ENCODE data around the gene INHBC. TPM values are rescaled to one million over a fixed set of nuclear protein-coding genes. Genes with fewer than 3 reads are reported as not detected.

INHBC gene
- total RNA-seq, 1 experiment from 2014 or later, result 0.20 TPM

DNA sequence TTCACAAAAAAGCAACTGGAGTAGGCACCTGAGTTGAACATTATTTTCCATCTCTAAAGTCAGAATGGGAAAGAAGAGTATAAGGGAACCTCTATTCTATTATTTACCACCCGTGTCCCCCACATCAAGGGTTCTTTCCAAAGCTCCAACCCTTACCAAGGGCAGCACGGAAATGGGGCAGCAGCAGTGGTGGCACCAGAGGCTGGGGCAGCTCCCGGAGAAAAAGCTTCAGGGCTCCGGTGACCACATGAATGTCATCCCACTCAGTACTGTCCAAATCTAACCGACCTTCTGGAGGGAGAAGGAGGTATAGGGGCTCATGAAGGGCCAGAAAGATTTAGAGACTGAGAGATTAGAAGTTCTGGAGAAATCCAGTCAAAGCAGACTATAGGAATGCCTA, 39.3 kb downstream of the INHBC start:
- H3K4me1 ChIP-seq (ENCODE audit: control insufficient read depth in 1 of 2, insufficient read depth in 2 of 2, low read length in 2 of 2), result peaks cover 0 to 16% of the 10 kb centered on the region in 2 experiments; a peak in 2 of 4 replicates
- ChIA-PET CTCF (no interaction called here), POLR2A (no interaction called here), RAD21 (ENCODE audit: low non-redundant PET in 1 of 2, low total read pairs in 2 of 2, uncharacterized antibody in 2 of 2, unreplicated experiment in 2 of 2) (no interaction called here)
- H3K9ac ChIP-seq (ENCODE audit: low read length), result no peak overlapping the region
- no peaks in the 10 kb centered on the region for H4K20me1 ChIP-seq (ENCODE audit: insufficient read depth)
- TF ChIP-seq ATF3 (IDR thresholded peaks at IDR 0.05) (no peak), RAD21 (IDR thresholded peaks at IDR 0.05; ENCODE audit: low read depth) (no peak), ELF1 (IDR thresholded peaks at IDR 0.05; ENCODE audit: borderline replicate concordance, low read depth) (no peak), SRF (IDR thresholded peaks at IDR 0.05; ENCODE audit: low read depth) (no peak), EZH2 (IDR thresholded peaks at IDR 0.05) (no peak), POLR2AphosphoS5 (IDR thresholded peaks at IDR 0.05; ENCODE audit: low read depth, low read length) (no peak), EGR1 (IDR thresholded peaks at IDR 0.05; ENCODE audit: low read depth) (no peak), SIN3A (IDR thresholded peaks at IDR 0.05; ENCODE audit: low read depth) (no peak), ZFX (IDR thresholded peaks at IDR 0.05) (no peak), JUND (IDR thresholded peaks at IDR 0.05) (no peak), FOSL1 (IDR thresholded peaks at IDR 0.05; ENCODE audit: low read depth) (no peak), EZH2phosphoT487 (IDR thresholded peaks at IDR 0.05; ENCODE audit: borderline replicate concordance) (no peak), ZNF274 (IDR thresholded peaks at IDR 0.05; ENCODE audit: low read depth, low read length) (no peak), ZBTB33 (IDR thresholded peaks at IDR 0.05; ENCODE audit: extremely low read depth, insufficient replicate concordance, low read length) (no peak), CBX3 (IDR thresholded peaks at IDR 0.05; ENCODE audit: low read depth) (no peak), CEBPB (IDR thresholded peaks at IDR 0.05; ENCODE audit: low read depth) (no peak)
- TF ChIP-seq, protein P1, sequence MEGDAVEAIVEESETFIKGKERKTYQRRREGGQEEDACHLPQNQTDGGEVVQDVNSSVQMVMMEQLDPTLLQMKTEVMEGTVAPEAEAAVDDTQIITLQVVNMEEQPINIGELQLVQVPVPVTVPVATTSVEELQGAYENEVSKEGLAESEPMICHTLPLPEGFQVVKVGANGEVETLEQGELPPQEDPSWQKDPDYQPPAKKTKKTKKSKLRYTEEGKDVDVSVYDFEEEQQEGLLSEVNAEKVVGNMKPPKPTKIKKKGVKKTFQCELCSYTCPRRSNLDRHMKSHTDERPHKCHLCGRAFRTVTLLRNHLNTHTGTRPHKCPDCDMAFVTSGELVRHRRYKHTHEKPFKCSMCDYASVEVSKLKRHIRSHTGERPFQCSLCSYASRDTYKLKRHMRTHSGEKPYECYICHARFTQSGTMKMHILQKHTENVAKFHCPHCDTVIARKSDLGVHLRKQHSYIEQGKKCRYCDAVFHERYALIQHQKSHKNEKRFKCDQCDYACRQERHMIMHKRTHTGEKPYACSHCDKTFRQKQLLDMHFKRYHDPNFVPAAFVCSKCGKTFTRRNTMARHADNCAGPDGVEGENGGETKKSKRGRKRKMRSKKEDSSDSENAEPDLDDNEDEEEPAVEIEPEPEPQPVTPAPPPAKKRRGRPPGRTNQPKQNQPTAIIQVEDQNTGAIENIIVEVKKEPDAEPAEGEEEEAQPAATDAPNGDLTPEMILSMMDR (IDR thresholded peaks at IDR 0.05 in 2 of 3, conservative IDR thresholded peaks at IDR 0.05 in 1 of 3; ENCODE audit: borderline replicate concordance in 1 of 3, insufficient read depth in 1 of 3, low read depth in 2 of 3, low read length in 2 of 3), result no peak
- TF ChIP-seq, protein P2, sequence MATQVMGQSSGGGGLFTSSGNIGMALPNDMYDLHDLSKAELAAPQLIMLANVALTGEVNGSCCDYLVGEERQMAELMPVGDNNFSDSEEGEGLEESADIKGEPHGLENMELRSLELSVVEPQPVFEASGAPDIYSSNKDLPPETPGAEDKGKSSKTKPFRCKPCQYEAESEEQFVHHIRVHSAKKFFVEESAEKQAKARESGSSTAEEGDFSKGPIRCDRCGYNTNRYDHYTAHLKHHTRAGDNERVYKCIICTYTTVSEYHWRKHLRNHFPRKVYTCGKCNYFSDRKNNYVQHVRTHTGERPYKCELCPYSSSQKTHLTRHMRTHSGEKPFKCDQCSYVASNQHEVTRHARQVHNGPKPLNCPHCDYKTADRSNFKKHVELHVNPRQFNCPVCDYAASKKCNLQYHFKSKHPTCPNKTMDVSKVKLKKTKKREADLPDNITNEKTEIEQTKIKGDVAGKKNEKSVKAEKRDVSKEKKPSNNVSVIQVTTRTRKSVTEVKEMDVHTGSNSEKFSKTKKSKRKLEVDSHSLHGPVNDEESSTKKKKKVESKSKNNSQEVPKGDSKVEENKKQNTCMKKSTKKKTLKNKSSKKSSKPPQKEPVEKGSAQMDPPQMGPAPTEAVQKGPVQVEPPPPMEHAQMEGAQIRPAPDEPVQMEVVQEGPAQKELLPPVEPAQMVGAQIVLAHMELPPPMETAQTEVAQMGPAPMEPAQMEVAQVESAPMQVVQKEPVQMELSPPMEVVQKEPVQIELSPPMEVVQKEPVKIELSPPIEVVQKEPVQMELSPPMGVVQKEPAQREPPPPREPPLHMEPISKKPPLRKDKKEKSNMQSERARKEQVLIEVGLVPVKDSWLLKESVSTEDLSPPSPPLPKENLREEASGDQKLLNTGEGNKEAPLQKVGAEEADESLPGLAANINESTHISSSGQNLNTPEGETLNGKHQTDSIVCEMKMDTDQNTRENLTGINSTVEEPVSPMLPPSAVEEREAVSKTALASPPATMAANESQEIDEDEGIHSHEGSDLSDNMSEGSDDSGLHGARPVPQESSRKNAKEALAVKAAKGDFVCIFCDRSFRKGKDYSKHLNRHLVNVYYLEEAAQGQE (IDR thresholded peaks at IDR 0.05; ENCODE audit: low read depth), result no peak
- no peak overlapping the region for H3K27ac ChIP-seq (ENCODE audit: low read depth, low read length)
- H3K9me2 ChIP-seq (ENCODE audit: insufficient read depth), result no peaks in the 10 kb centered on the region
- H3K27me3 ChIP-seq (ENCODE audit: insufficient read depth, low read length), result peaks cover 23% of the 10 kb centered on the region; the same call in 1 of the 2 replicates
- no peaks in the 10 kb centered on the region for H3K9me3 ChIP-seq (ENCODE audit: control insufficient read depth in 1 of 2, insufficient read depth in 1 of 2, low read depth in 1 of 2, low read length in 2 of 2)
- H3K4me3 ChIP-seq (replicated peaks in 1 of 2; ENCODE audit: low read depth in 1 of 2, low read length in 2 of 2), result no peak overlapping the region
- no peak for ATAC-seq
- no peak overlapping the region for H2AFZ ChIP-seq (ENCODE audit: low read depth, low read length, poor library complexity, severe bottlenecking)
- no TSS peak for BruUV-seq (replicated peaks)
- intact Hi-C loops (cut with micrococcal nuclease), result no loop called here
- no peak overlapping the region for H3K4me2 ChIP-seq (ENCODE audit: low read length)
- no peaks in the 10 kb centered on the region for H3K36me3 ChIP-seq (ENCODE audit: control insufficient read depth in 1 of 2, insufficient read depth in 2 of 2, low read length in 2 of 2)
- no peak for DNase-seq (ENCODE audit: low read depth, low spot score)
- H3K79me2 ChIP-seq (ENCODE audit: insufficient read depth, low read length), result no peaks in the 10 kb centered on the region
